K562 (cell line): Measurements from ENCODE around the gene EIF2S2. TPM values are rescaled to one million over a fixed set of nuclear protein-coding genes. Genes with fewer than 3 reads are reported as not detected.
A peak's percentile ranks its signal among the peaks of the same experiment; 100 is the strongest.

Source experiments
- BACH1 ChIP-seq: fragments of 200-800 bp; sonication (Bioruptor generic); IDR thresholded peaks from 2 replicates; pipeline ENCODE4 v1.6.1; 2016; ENCODE audit warnings: missing genetic modification characterization, missing compliant biosample characterization
- CBFB ChIP-seq: sonication (generic); formaldehyde crosslinking; IDR thresholded peaks from 2 replicates; pipeline ENCODE4 v1.4.0; 2020; ENCODE audit warnings: mild to moderate bottlenecking, missing genetic modification reagents
- CHAMP1 ChIP-seq: fragments of 450-650 bp; IDR thresholded peaks from 2 replicates; pipeline ENCODE4 v1.6.1; 2016; ENCODE audit warnings: mild to moderate bottlenecking
- CXXC5 ChIP-seq: fragments of 250-450 bp; sonication (Bioruptor Pico); IDR thresholded peaks from 2 replicates; pipeline ENCODE4 v1.8.0; 2022; ENCODE audit warnings: inconsistent platforms, mild to moderate bottlenecking, moderate library complexity
- E2F1 ChIP-seq: sonication (generic); formaldehyde crosslinking; IDR thresholded peaks from 2 replicates; pipeline ENCODE4 v1.8.1; 2023; ENCODE audit warnings: mild to moderate bottlenecking, missing genetic modification reagents, moderate library complexity
- HDAC6 ChIP-seq: IDR thresholded peaks from 2 replicates; pipeline ENCODE4 v1.6.1; 2012; ENCODE audit warnings: low read depth, mild to moderate bottlenecking, control low read depth, inconsistent platforms, low read length, moderate library complexity
- HDAC8 ChIP-seq: fragments of 450-650 bp; IDR thresholded peaks from 2 replicates; pipeline ENCODE4 v1.6.1; 2016; ENCODE audit warnings: mild to moderate bottlenecking, missing genetic modification characterization, moderate library complexity, missing compliant biosample characterization
- HNRNPL ChIP-seq: fragments of 200-400 bp; formaldehyde crosslinking; IDR thresholded peaks from 2 replicates; pipeline ENCODE4 v1.6.1; 2017; ENCODE audit warnings: low read depth, mild to moderate bottlenecking, low read length
- HNRNPLL ChIP-seq: fragments of 200-400 bp; formaldehyde crosslinking; IDR thresholded peaks from 2 replicates; pipeline ENCODE4 v1.6.1; 2017; ENCODE audit warnings: low read length, low read depth, mild to moderate bottlenecking; ENCODE audit not compliant: poor library complexity, severe bottlenecking
- MBD2 ChIP-seq: sonication (generic); IDR thresholded peaks from 2 replicates; pipeline ENCODE4 v1.6.1; 2016; ENCODE audit warnings: low read depth, borderline replicate concordance
- MCM5 ChIP-seq: fragments of 450-650 bp; IDR thresholded peaks from 2 replicates; pipeline ENCODE4 v1.6.1; 2016; ENCODE audit warnings: low read depth
- MNT ChIP-seq, 2 experiments: fragments of 450-650 bp; conservative IDR thresholded peaks; 2 replicates each; pipeline ENCODE4 v1.6.1; 2017; ENCODE audit warnings: mild to moderate bottlenecking in 2 of 2, moderate library complexity in 2 of 2
- MTF1 ChIP-seq: fragments of 250-450 bp; sonication (Bioruptor Pico); IDR thresholded peaks from 2 replicates; pipeline ENCODE4 v1.9.0; 2021; ENCODE audit warnings: moderate library complexity, mild to moderate bottlenecking, inconsistent platforms, borderline replicate concordance
- NCOA1 ChIP-seq: fragments of 450-650 bp; IDR thresholded peaks from 2 replicates; pipeline ENCODE4 v1.6.1; 2016; ENCODE audit warnings: low read depth
- NUFIP1 ChIP-seq: fragments of 450-650 bp; IDR thresholded peaks from 2 replicates; pipeline ENCODE4 v1.6.1; 2018; ENCODE audit not compliant: partially characterized antibody
- PML ChIP-seq: IDR thresholded peaks from 2 replicates; pipeline ENCODE4 v1.6.1; 2012; ENCODE audit warnings: low read length, inconsistent platforms
- RFX7 ChIP-seq: fragments of 250-450 bp; sonication (Bioruptor Pico); IDR thresholded peaks from 2 replicates; pipeline ENCODE4 v1.5.1; 2021; ENCODE audit warnings: mild to moderate bottlenecking
- RUNX1 ChIP-seq: sonication (generic); IDR thresholded peaks from 2 replicates; pipeline ENCODE4 v1.6.1; 2016; ENCODE audit warnings: antibody characterized with exemption, low read depth
- SP2 ChIP-seq: IDR thresholded peaks from 2 replicates; pipeline ENCODE4 v1.6.1; 2011; ENCODE audit warnings: mild to moderate bottlenecking, low read depth, low read length, moderate library complexity; ENCODE audit not compliant: poor library complexity, severe bottlenecking; ENCODE audit errors: extremely low read depth
- U2AF1 ChIP-seq: fragments of 200-400 bp; formaldehyde crosslinking; optimal IDR thresholded peaks from 2 replicates; pipeline ENCODE3; 2017; ENCODE audit warnings: mild to moderate bottlenecking, low read depth, low read length, moderate library complexity
- YY1 ChIP-seq, 3 experiments: IDR thresholded peaks; 2 replicates each; pipeline ENCODE4 v1.6.1; 2011; ENCODE audit warnings: low read length in 2 of 3, mild to moderate bottlenecking in 2 of 3, moderate library complexity in 2 of 3, borderline replicate concordance in 1 of 3, control low read depth in 1 of 3, low read depth in 1 of 3; ENCODE audit not compliant: insufficient read depth in 3 of 3, insufficient replicate concordance in 2 of 3, control insufficient read depth in 1 of 3, insufficient read length in 1 of 3; ENCODE audit errors: extremely low read depth in 1 of 3
- ZNF12 ChIP-seq: sonication (generic); formaldehyde crosslinking; IDR thresholded peaks from 2 replicates; pipeline ENCODE4 v1.4.0; 2020; ENCODE audit warnings: mild to moderate bottlenecking, missing genetic modification reagents
- ZNF444 ChIP-seq: fragments of 250-450 bp; sonication (Bioruptor Pico); IDR thresholded peaks from 2 replicates; pipeline ENCODE4 v1.4.0; 2020; ENCODE audit warnings: mild to moderate bottlenecking, moderate library complexity
- ZNF778 ChIP-seq: fragments of 450-650 bp; formaldehyde crosslinking; IDR thresholded peaks from 2 replicates; pipeline ENCODE4 v1.4.0; 2020; ENCODE audit warnings: mild to moderate bottlenecking, moderate library complexity
- polyA plus RNA-seq, 8 experiments: library from polyadenylated mRNA; depleted of rRNA in 4 of 8; stranded (reverse) in 5 of 8; unstranded in 3 of 8; fragments of >200 nt; fragmentation: Nextera tagmentation in 2 of 8; fragmentation: Illumina TruSeq in 1 of 8; extraction: Ambion mirVana in 2 of 8; extraction: Trizol in 1 of 8; gene quantifications; 2 replicates each; pipeline versions ENCODE4 v1.2.1 to v1.2.3, GENCODE V29; 2011 to 2014; ENCODE audit warnings: inconsistent platforms in 1 of 8, missing spikeins in 1 of 8
- total RNA-seq, 7 experiments: library from RNA; depleted of rRNA in 6 of 7; stranded (reverse); fragments of >200 nt in 6 of 7; fragmentation: Illumina TruSeq in 2 of 7; extraction: Trizol in 2 of 7; gene quantifications; 2 replicates each; pipeline versions ENCODE4 v1.2.1 to v1.2.3, GENCODE V29; 2011 to 2021; ENCODE audit warnings: low replicate concordance in 1 of 7

EIF2S2 gene
- total and polyA plus RNA-seq, 9 of the 15 experiments (the other 6 are each of a cell fraction or from before 2014, with no cell fraction given), result 79.7 to 220 (median 154) TPM

- TF ChIP-seq CBFB, result no peak
- no peak for TF ChIP-seq CXXC5 (CRISPR knock-in tag)
- no peak for TF ChIP-seq HDAC6
- no peak for TF ChIP-seq RFX7 (CRISPR knock-in tag)
- TF ChIP-seq PML, result peak; percentile 85; the same call in 1 of the 2 replicates
- no peak for TF ChIP-seq HNRNPL
- TF ChIP-seq NCOA1, result peak; percentile 52; the same call in 1 of the 2 replicates
- TF ChIP-seq MCM5, result no peak
- TF ChIP-seq SP2, result no peak
- TF ChIP-seq MBD2, result 0 out of 2 replicates have a peak, but pooled peaks have one; percentile 45
- no peak for TF ChIP-seq ZNF444 (CRISPR knock-in tag)
- no peak for TF ChIP-seq HNRNPLL
- no peak for TF ChIP-seq HDAC8
- no peak for TF ChIP-seq CHAMP1
- TF ChIP-seq MNT (conservative IDR thresholded peaks at IDR 0.05), result peak; percentile 96 to 98
- TF ChIP-seq NUFIP1, result no peak
- peak in 1 of 3 experiments; percentile 44 for TF ChIP-seq YY1 (IDR thresholded peaks at IDR 0.05; ENCODE audit: borderline replicate concordance in 1 of 3, control insufficient read depth in 1 of 3, extremely low read depth in 1 of 3, insufficient read depth in 3 of 3, insufficient read length in 1 of 3, insufficient replicate concordance in 2 of 3, low read depth in 1 of 3, low read length in 2 of 3)
- TF ChIP-seq E2F1, result no peak
- TF ChIP-seq MTF1 (CRISPR knock-in tag), result no peak
- no peak for TF ChIP-seq BACH1 (tag)
- no peak for TF ChIP-seq ZNF778 (CRISPR knock-in tag)
- no peak for TF ChIP-seq RUNX1
- no peak for TF ChIP-seq U2AF1
- TF ChIP-seq ZNF12 (CRISPR knock-in tag), result no peak
Observed at GRCh38 chr20:34085544-34086040, 26.5 kb downstream of the EIF2S2 start (continued).
